ENCODE measurements around the gene APMAP.

Gene APMAP

DNA sequence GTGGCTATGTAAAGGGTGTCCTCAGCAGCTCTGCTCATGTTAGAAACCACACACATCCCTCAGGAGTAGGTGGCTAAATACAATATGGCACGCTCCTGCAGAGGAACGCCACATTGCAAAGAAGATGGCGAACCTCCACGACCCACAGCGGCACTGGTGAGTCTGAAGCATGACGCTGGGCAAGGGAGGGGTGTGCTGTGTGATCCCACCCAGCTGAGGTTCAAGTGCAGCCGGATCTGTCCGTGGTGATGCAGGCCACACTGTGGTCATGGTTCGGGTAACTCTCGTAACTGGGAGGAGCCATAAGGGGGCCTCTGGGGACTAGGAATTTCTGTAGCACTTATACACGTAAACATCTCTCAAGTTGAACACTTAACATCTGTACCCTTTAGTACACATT lies 23.4 kb upstream of the APMAP start:
- TF ChIP-seq, protein P1, sequence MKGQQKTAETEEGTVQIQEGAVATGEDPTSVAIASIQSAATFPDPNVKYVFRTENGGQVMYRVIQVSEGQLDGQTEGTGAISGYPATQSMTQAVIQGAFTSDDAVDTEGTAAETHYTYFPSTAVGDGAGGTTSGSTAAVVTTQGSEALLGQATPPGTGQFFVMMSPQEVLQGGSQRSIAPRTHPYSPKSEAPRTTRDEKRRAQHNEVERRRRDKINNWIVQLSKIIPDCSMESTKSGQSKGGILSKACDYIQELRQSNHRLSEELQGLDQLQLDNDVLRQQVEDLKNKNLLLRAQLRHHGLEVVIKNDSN (IDR thresholded peaks at IDR 0.05), result no peak
- TF ChIP-seq, protein P2, sequence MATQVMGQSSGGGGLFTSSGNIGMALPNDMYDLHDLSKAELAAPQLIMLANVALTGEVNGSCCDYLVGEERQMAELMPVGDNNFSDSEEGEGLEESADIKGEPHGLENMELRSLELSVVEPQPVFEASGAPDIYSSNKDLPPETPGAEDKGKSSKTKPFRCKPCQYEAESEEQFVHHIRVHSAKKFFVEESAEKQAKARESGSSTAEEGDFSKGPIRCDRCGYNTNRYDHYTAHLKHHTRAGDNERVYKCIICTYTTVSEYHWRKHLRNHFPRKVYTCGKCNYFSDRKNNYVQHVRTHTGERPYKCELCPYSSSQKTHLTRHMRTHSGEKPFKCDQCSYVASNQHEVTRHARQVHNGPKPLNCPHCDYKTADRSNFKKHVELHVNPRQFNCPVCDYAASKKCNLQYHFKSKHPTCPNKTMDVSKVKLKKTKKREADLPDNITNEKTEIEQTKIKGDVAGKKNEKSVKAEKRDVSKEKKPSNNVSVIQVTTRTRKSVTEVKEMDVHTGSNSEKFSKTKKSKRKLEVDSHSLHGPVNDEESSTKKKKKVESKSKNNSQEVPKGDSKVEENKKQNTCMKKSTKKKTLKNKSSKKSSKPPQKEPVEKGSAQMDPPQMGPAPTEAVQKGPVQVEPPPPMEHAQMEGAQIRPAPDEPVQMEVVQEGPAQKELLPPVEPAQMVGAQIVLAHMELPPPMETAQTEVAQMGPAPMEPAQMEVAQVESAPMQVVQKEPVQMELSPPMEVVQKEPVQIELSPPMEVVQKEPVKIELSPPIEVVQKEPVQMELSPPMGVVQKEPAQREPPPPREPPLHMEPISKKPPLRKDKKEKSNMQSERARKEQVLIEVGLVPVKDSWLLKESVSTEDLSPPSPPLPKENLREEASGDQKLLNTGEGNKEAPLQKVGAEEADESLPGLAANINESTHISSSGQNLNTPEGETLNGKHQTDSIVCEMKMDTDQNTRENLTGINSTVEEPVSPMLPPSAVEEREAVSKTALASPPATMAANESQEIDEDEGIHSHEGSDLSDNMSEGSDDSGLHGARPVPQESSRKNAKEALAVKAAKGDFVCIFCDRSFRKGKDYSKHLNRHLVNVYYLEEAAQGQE (IDR thresholded peaks at IDR 0.05; ENCODE audit: low read depth), result peak; percentile 48; the same call in 1 of the 2 replicates

GRCh38 chr20:25014816-25015215 lies 22.3 kb upstream of the APMAP start:
- TF ChIP-seq YY1 (IDR thresholded peaks at IDR 0.05; ENCODE audit: low read depth) (no peak), TAF1 (IDR thresholded peaks at IDR 0.05; ENCODE audit: low read depth) (no peak), RAD21 (IDR thresholded peaks at IDR 0.05; ENCODE audit: low read depth) (no peak), NFIC (IDR thresholded peaks at IDR 0.05) (no peak), TCF12 (IDR thresholded peaks at IDR 0.05; ENCODE audit: low read depth) (no peak), EP300 (IDR thresholded peaks at IDR 0.05; ENCODE audit: borderline replicate concordance) (no peak), CEBPB (IDR thresholded peaks at IDR 0.05) (no peak), TEAD4 (IDR thresholded peaks at IDR 0.05) (no peak), EGR1 (IDR thresholded peaks at IDR 0.05) (no peak), ZBTB7A (IDR thresholded peaks at IDR 0.05; ENCODE audit: low read depth) (no peak), CREB1 (IDR thresholded peaks at IDR 0.05; ENCODE audit: low read depth) (no peak), MAX (IDR thresholded peaks at IDR 0.05) (no peak), FOXM1 (IDR thresholded peaks at IDR 0.05; ENCODE audit: borderline replicate concordance, low read depth) (no peak)
- TF ChIP-seq, protein P1 (IDR thresholded peaks at IDR 0.05), result no peak
- TF ChIP-seq, protein P2 (IDR thresholded peaks at IDR 0.05; ENCODE audit: low read depth), result no peak

- TF ChIP-seq EP300 (IDR thresholded peaks at IDR 0.05; ENCODE audit: borderline replicate concordance), result no peak
These were observed 21.2 kb upstream of the APMAP start for GRCh38 chr20:25013478-25014380.

- TF ChIP-seq NFIC (IDR thresholded peaks at IDR 0.05), result no peak
- no peak for TF ChIP-seq ZBTB7A (IDR thresholded peaks at IDR 0.05; ENCODE audit: low read depth)
- no peak for TF ChIP-seq EP300 (IDR thresholded peaks at IDR 0.05; ENCODE audit: borderline replicate concordance)
- no peak for TF ChIP-seq EGR1 (IDR thresholded peaks at IDR 0.05)
- no peak for TF ChIP-seq YY1 (IDR thresholded peaks at IDR 0.05; ENCODE audit: low read depth)
- no peak for TF ChIP-seq TCF12 (IDR thresholded peaks at IDR 0.05; ENCODE audit: low read depth)
- TF ChIP-seq FOXM1 (IDR thresholded peaks at IDR 0.05; ENCODE audit: borderline replicate concordance, low read depth), result no peak
- no peak for TF ChIP-seq CREB1 (IDR thresholded peaks at IDR 0.05; ENCODE audit: low read depth)
- TF ChIP-seq, protein P2 (IDR thresholded peaks at IDR 0.05; ENCODE audit: low read depth), result no peak
- TF ChIP-seq, protein P1 (IDR thresholded peaks at IDR 0.05), result no peak
- TF ChIP-seq TAF1 (IDR thresholded peaks at IDR 0.05; ENCODE audit: low read depth), result no peak
These were observed 20.2 kb upstream of the APMAP start for GRCh38 chr20:25012616-25013189.

Data from Ishikawa (cell line).